ENCODE results near the gene INPP4A. TPM values are rescaled to one million over a fixed set of nuclear protein-coding genes. Genes with fewer than 3 reads are reported as not detected.

The INPP4A gene
- polyA plus RNA-seq, 1 donor (not counting 4 experiments of a cell fraction or from before 2014, with no cell fraction given) = 10.7 TPM

GRCh38 chr2:98632351-98632750, 187.7 kb downstream of the INPP4A start:
- Histone ChIP-seq H3K4me1 (ENCODE audit: control insufficient read depth, extremely low read depth, insufficient read depth, low read length) (no peaks in the 10 kb centered on the region), H3K9ac (ENCODE audit: control insufficient read depth, extremely low read depth, insufficient read depth, low read length) (no peak overlapping the region), H3K36me3 (ENCODE audit: control insufficient read depth in 2 of 2, extremely low read depth in 1 of 2, insufficient read depth in 2 of 2, low read length in 2 of 2) (no peaks in the 10 kb centered on the region), H3K79me2 (ENCODE audit: control insufficient read depth, insufficient read depth, low read length) (no peaks in the 10 kb centered on the region), H3K9me1 (ENCODE audit: control insufficient read depth, extremely low read depth, insufficient read depth, low read length) (no peaks in the 10 kb centered on the region), H2AFZ (ENCODE audit: control insufficient read depth, low read length) (no peak overlapping the region), H3K27ac (ENCODE audit: control insufficient read depth, insufficient read depth, low read length) (no peak overlapping the region), H3K4me3 (ENCODE audit: control insufficient read depth in 2 of 3, extremely low read depth in 1 of 3, insufficient read depth in 2 of 3, low read depth in 1 of 3, low read length in 3 of 3) (no peak overlapping the region), H3K27me3 (ENCODE audit: control insufficient read depth, extremely low read depth, insufficient read depth, low read length) (no peaks in the 10 kb centered on the region), H3K4me2 (ENCODE audit: control insufficient read depth, extremely low read depth, insufficient read depth, low read depth, low read length) (no peak overlapping the region), H3K9me3 (ENCODE audit: control insufficient read depth, low read depth, low read length) (no peaks in the 10 kb centered on the region), H4K20me1 (ENCODE audit: control insufficient read depth, extremely low read depth, insufficient read depth, low read length) (no peaks in the 10 kb centered on the region)
- no peak for FAIRE-seq
- dilution Hi-C loops (cut with MboI; ENCODE audit: extremely low pct_ligation_motif_present, low sequenced_read_pairs) = no loop called here
- TF ChIP-seq EZH2 (IDR thresholded peaks at IDR 0.05; ENCODE audit: low read length) (no peak), CTCF (optimal IDR thresholded peaks at IDR 0.05 in 1 of 3, IDR thresholded peaks at IDR 0.05 in 1 of 3, conservative IDR thresholded peaks at IDR 0.05 in 1 of 3; ENCODE audit: extremely low read depth in 1 of 3, insufficient read depth in 2 of 3, low read length in 3 of 3) (no peak)
- no peak for DNase-seq (ENCODE audit: low read depth, low spot score)

GRCh38 chr2:98634406-98635092, 189.9 kb downstream of the INPP4A start:
- H3K36me3 ChIP-seq (ENCODE audit: control insufficient read depth in 2 of 2, extremely low read depth in 1 of 2, insufficient read depth in 2 of 2, low read length in 2 of 2) = no peaks in the 10 kb centered on the region
- no peak overlapping the region for H3K4me3 ChIP-seq (ENCODE audit: control insufficient read depth in 2 of 3, extremely low read depth in 1 of 3, insufficient read depth in 2 of 3, low read depth in 1 of 3, low read length in 3 of 3)
- no peaks in the 10 kb centered on the region for H3K79me2 ChIP-seq (ENCODE audit: control insufficient read depth, insufficient read depth, low read length)
- no peaks in the 10 kb centered on the region for H4K20me1 ChIP-seq (ENCODE audit: control insufficient read depth, extremely low read depth, insufficient read depth, low read length)
- H3K27me3 ChIP-seq (ENCODE audit: control insufficient read depth, extremely low read depth, insufficient read depth, low read length) = no peaks in the 10 kb centered on the region
- H3K9me1 ChIP-seq (ENCODE audit: control insufficient read depth, extremely low read depth, insufficient read depth, low read length) = no peaks in the 10 kb centered on the region
- FAIRE-seq (no peak), DNase-seq (ENCODE audit: low read depth, low spot score) (no peak)
- no peaks in the 10 kb centered on the region for H3K9me3 ChIP-seq (ENCODE audit: control insufficient read depth, low read depth, low read length)
- no peak overlapping the region for H2AFZ ChIP-seq (ENCODE audit: control insufficient read depth, low read length)
- no peak overlapping the region for H3K27ac ChIP-seq (ENCODE audit: control insufficient read depth, insufficient read depth, low read length)
- H3K4me1 ChIP-seq (ENCODE audit: control insufficient read depth, extremely low read depth, insufficient read depth, low read length) = no peaks in the 10 kb centered on the region
- H3K4me2 ChIP-seq (ENCODE audit: control insufficient read depth, extremely low read depth, insufficient read depth, low read depth, low read length) = no peak overlapping the region
- H3K9ac ChIP-seq (ENCODE audit: control insufficient read depth, extremely low read depth, insufficient read depth, low read length) = no peak overlapping the region
- dilution Hi-C loops (cut with MboI; ENCODE audit: extremely low pct_ligation_motif_present, low sequenced_read_pairs) = no loop called here
- TF ChIP-seq CTCF (optimal IDR thresholded peaks at IDR 0.05 in 1 of 3, IDR thresholded peaks at IDR 0.05 in 1 of 3, conservative IDR thresholded peaks at IDR 0.05 in 1 of 3; ENCODE audit: extremely low read depth in 1 of 3, insufficient read depth in 2 of 3, low read length in 3 of 3) (peak; percentile 53 to 67 (median 53)), EZH2 (IDR thresholded peaks at IDR 0.05; ENCODE audit: low read length) (no peak)
